Panc1 (cell line): ENCODE data around the gene RNASE12. TPM values are rescaled to one million over a fixed set of nuclear protein-coding genes. Genes with fewer than 3 reads are reported as not detected.
"Not testable (repeated sequence)": the region's sequence is repeated elsewhere in the genome, so short reads cannot be mapped to it uniquely, and the experiment has no call there.

Source experiments
- ATAC-seq: fragments of 200-7000 bp; cut with Tn5 transposase; 2 replicates; pipeline ENCODE4 v1.9.1; 2020; ENCODE audit warnings: mild to moderate bottlenecking, moderate library complexity
- BruUV-seq: library from RNA; stranded (reverse); fragments of 400-500 nt; replicated peaks from 2 replicates; lab custom pipeline; 2021; lab: Mats Ljungman, UMichigan
- CTCF ChIA-PET: fragments of 300-600 bp; sonication (Branson Sonifier 250); formaldehyde crosslinking; loops from one replicate; lab custom pipeline; 2022; ENCODE audit warnings: antibody characterized with exemption; lab: Charles Lee
- POLR2A ChIA-PET: fragments of 300-600 bp; sonication (Branson Sonifier 250); formaldehyde crosslinking; loops from one replicate; lab custom pipeline; 2022; ENCODE audit warnings: antibody characterized with exemption; lab: Charles Lee
- DNase-seq: peaks from one replicate; pipeline ENCODE4 v3.0.0-alpha.2; 2010; ENCODE audit warnings: low read depth, low spot score
- H3K27ac ChIP-seq: 2 replicates; pipeline ENCODE4 v1.5.1; 2011; ENCODE audit warnings: mild to moderate bottlenecking, low read length, inconsistent platforms
- H3K27me3 ChIP-seq: fragments of 200-500 bp; sonication (Bioruptor generic); 2 replicates; pipeline ENCODE4 v1.6.0; 2014; ENCODE audit warnings: low read length, inconsistent platforms; ENCODE audit not compliant: control insufficient read depth, insufficient read depth
- H3K36me3 ChIP-seq: fragments of 200-500 bp; sonication (Bioruptor generic); 2 replicates; pipeline ENCODE4 v1.5.1; 2014; ENCODE audit warnings: inconsistent platforms, mild to moderate bottlenecking, low read length, moderate library complexity; ENCODE audit not compliant: control insufficient read depth, insufficient read depth
- H3K4me1 ChIP-seq: 2 replicates; pipeline ENCODE4 v1.5.1; 2011; ENCODE audit warnings: inconsistent platforms, mild to moderate bottlenecking, low read length, moderate library complexity; ENCODE audit not compliant: control insufficient read depth, insufficient read depth
- H3K4me3 ChIP-seq, 2 experiments: 2 replicates each; pipeline ENCODE4 v1.5.1; 2011 to 2012; ENCODE audit warnings: low read depth in 2 of 2, low read length in 2 of 2, mild to moderate bottlenecking in 2 of 2, inconsistent platforms in 1 of 2, moderate library complexity in 1 of 2
- H3K9me3 ChIP-seq: fragments of 200-500 bp; sonication (Bioruptor generic); 2 replicates; pipeline ENCODE4 v1.5.1; 2014; ENCODE audit warnings: low read depth, mild to moderate bottlenecking, inconsistent platforms, low read length, moderate library complexity; ENCODE audit not compliant: control insufficient read depth, insufficient read depth
- CTCF ChIP-seq: fragments of 450-650 bp; IDR thresholded peaks from 2 replicates; pipeline ENCODE4 v1.5.1; 2017; ENCODE audit warnings: mild to moderate bottlenecking
- POLR2AphosphoS5 ChIP-seq: IDR thresholded peaks from 2 replicates; pipeline ENCODE4 v1.6.1; 2012; ENCODE audit warnings: mild to moderate bottlenecking, low read depth, low read length, moderate library complexity
- REST ChIP-seq, 2 experiments: IDR thresholded peaks; 2 replicates each; pipeline ENCODE4 v1.6.1; 2011 to 2012; ENCODE audit warnings: low read depth in 2 of 2, control low read depth in 1 of 2, low read length in 1 of 2, mild to moderate bottlenecking in 1 of 2, moderate library complexity in 1 of 2; ENCODE audit not compliant: insufficient read depth in 1 of 2
- SIN3A ChIP-seq: IDR thresholded peaks from 2 replicates; pipeline ENCODE4 v1.6.1; 2012; ENCODE audit warnings: low read depth, mild to moderate bottlenecking, low read length, moderate library complexity, borderline replicate concordance; ENCODE audit not compliant: insufficient read depth
- TCF7L2 ChIP-seq: IDR thresholded peaks from 2 replicates; pipeline ENCODE4 v1.6.1; 2011; ENCODE audit warnings: mild to moderate bottlenecking, low read depth, low read length, inconsistent platforms
- in situ Hi-C: cut with HindIII; loops from 2 replicates; pipeline ENCODE4 v1.10.0; 2016; ENCODE audit warnings: low sequenced_read_pairs, low pct_unique_long_range_greater_than_20kb
- intact Hi-C: fragments of 100-400 bp; cut with micrococcal nuclease; formaldehyde crosslinking; loops from one replicate; pipeline ENCODE4 v1.10.0; 2022; ENCODE audit not compliant: unreplicated experiment
- total RNA-seq: library from RNA; stranded (reverse); gene quantifications from one replicate; pipeline ENCODE4 v1.2.1, GENCODE V29; 2021; ENCODE audit not compliant: unreplicated experiment

The RNASE12 gene
- total RNA-seq, 1 experiment from 2014 or later = not detected

- ChIA-PET CTCF (no interaction called here), POLR2A (no interaction called here)
- no peaks in the 10 kb centered on the region for H3K27me3 ChIP-seq
- H3K36me3 ChIP-seq = no peaks in the 10 kb centered on the region
- intact Hi-C loops = no loop called here
- H3K4me1 ChIP-seq = no peaks in the 10 kb centered on the region
- no TSS peak for BruUV-seq
- no peak for TF ChIP-seq TCF7L2
- no peak for TF ChIP-seq POLR2AphosphoS5
- no peak for TF ChIP-seq SIN3A
- TF ChIP-seq REST (IDR thresholded peaks at IDR 0.05; ENCODE audit: insufficient read depth in 1 of 2, low read depth in 2 of 2, low read length in 1 of 2) = no peak
- H3K4me3 ChIP-seq = no peak overlapping the region
- H3K27ac ChIP-seq = no peak overlapping the region
- DNase-seq = no peak
- no peak for ATAC-seq
- in situ Hi-C loops = no loop called here
- no peaks in the 10 kb centered on the region for H3K9me3 ChIP-seq
Measured at GRCh38 chr14:20597108-20597507, 5.9 kb upstream of the RNASE12 start.

GRCh38 chr14:20595726-20596125, 4.5 kb upstream of the RNASE12 start:
- POLR2A ChIA-PET, ATAC-seq, H3K36me3 ChIP-seq, H3K4me1 ChIP-seq, intact Hi-C loops, H3K9me3 ChIP-seq, DNase-seq, BruUV-seq, H3K4me3 ChIP-seq, in situ Hi-C loops, H3K27me3 ChIP-seq, H3K27ac ChIP-seq, CTCF ChIA-PET: not testable (repeated sequence)

GRCh38 chr14:20592574-20592973, 1.4 kb upstream of the RNASE12 start:
- no peaks in the 10 kb centered on the region for H3K27me3 ChIP-seq
- H3K36me3 ChIP-seq = no peaks in the 10 kb centered on the region
- ChIA-PET POLR2A (no interaction called here), CTCF (no interaction called here)
- no peak overlapping the region for H3K27ac ChIP-seq
- in situ Hi-C loops = no loop called here
- no peak overlapping the region for H3K4me3 ChIP-seq
- intact Hi-C loops = no loop called here
- TF ChIP-seq CTCF = no peak
- TF ChIP-seq POLR2AphosphoS5 = no peak
- no peak for TF ChIP-seq TCF7L2
- no peak for TF ChIP-seq REST (IDR thresholded peaks at IDR 0.05; ENCODE audit: insufficient read depth in 1 of 2, low read depth in 2 of 2, low read length in 1 of 2)
- TF ChIP-seq SIN3A = no peak
- BruUV-seq = no TSS peak
- H3K9me3 ChIP-seq = no peaks in the 10 kb centered on the region
- no peak for DNase-seq
- no peaks in the 10 kb centered on the region; the same call in 1 of the 2 replicates for H3K4me1 ChIP-seq
- ATAC-seq = no peak
